Measurements from ENCODE around the gene SGMS1.
"Not testable (repeated sequence)": the region's sequence is repeated elsewhere in the genome, so short reads cannot be mapped to it uniquely, and the experiment has no call there.

SGMS1 gene

DNA sequence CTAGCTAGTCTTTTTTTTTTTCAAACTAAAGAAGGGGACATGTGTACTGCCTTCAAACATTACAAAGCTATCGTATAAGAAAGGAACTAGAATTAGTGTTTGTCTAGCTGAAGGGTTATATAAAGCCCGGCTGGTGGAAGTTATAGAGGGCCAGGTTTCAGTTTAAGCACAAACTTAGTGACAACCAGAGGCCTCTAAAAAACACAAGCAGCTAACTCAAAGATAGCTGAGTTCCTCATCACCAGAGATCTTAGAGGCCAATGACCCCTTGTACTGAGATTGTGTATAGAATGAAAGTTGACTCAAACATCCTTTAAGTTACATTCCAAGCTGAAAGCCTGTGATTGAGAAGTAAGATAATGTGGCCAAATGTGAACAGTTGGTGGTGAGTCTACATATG lies 28.1 kb upstream of the SGMS1 start:
- no peak for FAIRE-seq
- no peak for DNase-seq (ENCODE audit: insufficient read length, low spot score)
- TF ChIP-seq POU2F2 (IDR thresholded peaks at IDR 0.05; ENCODE audit: low read depth, low read length) = no peak
- no peak for TF ChIP-seq POLR2A (IDR thresholded peaks at IDR 0.05; ENCODE audit: low read depth, low read length)
- TF ChIP-seq PAX5 (IDR thresholded peaks at IDR 0.05; ENCODE audit: insufficient read depth, low read length, severe bottlenecking) = no peak
- no peak for TF ChIP-seq TAF1 (IDR thresholded peaks at IDR 0.05; ENCODE audit: low read depth, low read length)
- no peak for TF ChIP-seq SPI1 (IDR thresholded peaks at IDR 0.05; ENCODE audit: low read depth, low read length)
- no peak for TF ChIP-seq POLR2AphosphoS5 (IDR thresholded peaks at IDR 0.05; ENCODE audit: low read depth, low read length)

DNA sequence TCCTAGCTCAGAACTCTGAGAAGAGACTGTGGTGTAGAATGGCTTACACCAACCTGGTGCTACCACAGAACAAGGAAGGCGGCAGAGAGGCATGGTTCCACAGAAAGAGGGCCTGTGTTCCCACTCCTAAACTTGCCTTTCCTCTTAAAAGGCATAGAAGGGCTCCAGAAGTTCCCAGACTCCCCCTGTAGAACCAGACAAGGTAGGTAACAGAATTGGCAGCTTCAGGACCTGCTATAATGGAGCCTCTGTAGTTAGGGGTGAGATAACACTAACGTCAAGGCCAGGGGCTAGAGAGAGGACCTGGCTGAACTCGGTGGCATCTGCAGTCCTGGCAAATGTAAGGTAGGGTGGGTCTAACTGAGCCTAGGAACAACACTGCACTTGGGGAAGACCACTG lies 26.7 kb upstream of the SGMS1 start:
- TF ChIP-seq POLR2A (IDR thresholded peaks at IDR 0.05; ENCODE audit: low read depth, low read length) = no peak
- TF ChIP-seq SPI1 (IDR thresholded peaks at IDR 0.05; ENCODE audit: low read depth, low read length) = no peak
- TF ChIP-seq TAF1 (IDR thresholded peaks at IDR 0.05; ENCODE audit: low read depth, low read length) = no peak
- TF ChIP-seq POU2F2 (IDR thresholded peaks at IDR 0.05; ENCODE audit: low read depth, low read length) = no peak
- no peak for TF ChIP-seq PAX5 (IDR thresholded peaks at IDR 0.05; ENCODE audit: insufficient read depth, low read length, severe bottlenecking)
- no peak for TF ChIP-seq POLR2AphosphoS5 (IDR thresholded peaks at IDR 0.05; ENCODE audit: low read depth, low read length)
- no peak for FAIRE-seq
- no peak for DNase-seq (ENCODE audit: insufficient read length, low spot score)

DNA sequence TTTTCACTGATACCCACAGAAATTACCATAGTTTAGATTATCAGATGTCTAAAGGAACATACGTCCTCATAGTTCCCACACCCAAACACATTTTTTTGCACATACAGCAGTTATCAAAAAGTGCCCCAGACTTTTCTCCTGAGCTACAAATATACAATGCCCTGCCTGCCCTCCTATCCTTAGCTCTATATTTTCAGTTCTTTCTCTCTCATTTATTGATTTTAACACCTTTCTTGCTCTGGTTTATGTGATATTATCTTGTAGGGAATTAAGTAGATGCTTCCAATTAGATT lies 25.1 kb upstream of the SGMS1 start:
- no peak for DNase-seq (ENCODE audit: insufficient read length, low spot score)
- no peak for FAIRE-seq
- TF ChIP-seq POLR2A (IDR thresholded peaks at IDR 0.05; ENCODE audit: low read depth, low read length) = no peak
- no peak for TF ChIP-seq POLR2AphosphoS5 (IDR thresholded peaks at IDR 0.05; ENCODE audit: low read depth, low read length)
- TF ChIP-seq PAX5 (IDR thresholded peaks at IDR 0.05; ENCODE audit: insufficient read depth, low read length, severe bottlenecking) = no peak
- TF ChIP-seq POU2F2 (IDR thresholded peaks at IDR 0.05; ENCODE audit: low read depth, low read length) = no peak
- no peak for TF ChIP-seq SPI1 (IDR thresholded peaks at IDR 0.05; ENCODE audit: low read depth, low read length)
- no peak for TF ChIP-seq TAF1 (IDR thresholded peaks at IDR 0.05; ENCODE audit: low read depth, low read length)

DNA sequence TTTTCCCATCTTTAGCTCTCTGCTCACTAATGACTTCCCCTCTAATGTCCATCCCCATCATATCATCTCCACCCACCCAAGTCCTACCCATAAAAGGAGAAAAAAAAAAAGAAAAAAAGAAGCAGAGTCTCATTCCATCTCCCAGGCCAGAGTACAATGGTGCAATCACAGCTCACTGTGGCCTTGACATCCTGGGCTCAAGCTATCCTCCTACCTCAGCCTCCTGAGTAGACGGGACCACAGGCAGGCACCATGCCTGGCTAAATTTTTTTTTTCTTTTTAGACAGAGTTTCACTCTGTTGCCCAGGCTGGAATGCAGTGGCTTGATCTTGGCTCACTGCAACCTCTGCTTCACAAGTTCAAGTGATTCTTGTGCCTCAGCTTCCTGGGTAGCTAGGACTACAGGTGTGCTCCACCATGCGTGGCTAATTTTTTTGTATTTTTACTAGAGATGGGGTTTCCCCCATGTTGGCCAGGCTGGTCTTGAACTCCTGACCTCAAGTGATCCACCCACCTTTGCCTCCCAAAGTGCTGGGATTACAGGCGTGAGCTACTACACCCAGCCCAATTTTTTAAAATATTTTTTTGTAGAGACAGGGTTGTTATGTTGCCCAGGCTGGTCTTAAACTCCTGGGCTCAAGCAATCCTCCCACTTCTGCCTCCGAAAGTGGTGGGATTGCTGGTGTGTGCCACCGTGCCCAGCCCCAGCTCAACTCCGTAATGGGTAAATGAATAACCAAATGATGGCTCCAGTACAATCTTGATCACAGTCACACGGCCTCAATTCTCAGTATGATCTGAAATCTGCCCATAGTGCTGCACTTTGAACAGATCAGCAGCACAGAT lies 24.6 kb upstream of the SGMS1 start:
- DNase-seq (ENCODE audit: insufficient read length, low spot score) (no peak), FAIRE-seq (no peak)
- peak; percentile 73 for TF ChIP-seq PAX5 (IDR thresholded peaks at IDR 0.05; ENCODE audit: insufficient read depth, low read length, severe bottlenecking)
- no peak for TF ChIP-seq SPI1 (IDR thresholded peaks at IDR 0.05; ENCODE audit: low read depth, low read length)

DNA sequence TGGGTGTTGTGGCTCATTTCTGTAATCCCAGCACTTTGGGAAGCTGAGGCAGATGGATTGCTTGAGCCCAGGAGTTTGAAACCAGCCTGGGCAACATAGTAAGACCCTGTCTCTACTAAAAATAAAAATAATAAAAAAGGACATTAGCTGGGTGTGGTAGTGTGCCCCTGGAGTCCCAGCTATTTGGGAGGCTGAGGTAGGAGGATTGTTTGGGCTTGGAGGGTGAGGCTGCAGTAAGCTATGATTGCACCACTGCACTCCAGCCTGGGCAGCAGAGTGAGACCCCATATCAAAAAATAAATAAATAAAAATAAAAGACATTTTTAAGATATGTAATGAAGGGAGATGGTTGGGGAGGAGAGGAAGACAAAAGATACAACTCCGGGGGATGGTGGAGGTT lies 23.6 kb upstream of the SGMS1 start:
- not testable (repeated sequence) for FAIRE-seq; DNase-seq (ENCODE audit: insufficient read length, low spot score)

DNA sequence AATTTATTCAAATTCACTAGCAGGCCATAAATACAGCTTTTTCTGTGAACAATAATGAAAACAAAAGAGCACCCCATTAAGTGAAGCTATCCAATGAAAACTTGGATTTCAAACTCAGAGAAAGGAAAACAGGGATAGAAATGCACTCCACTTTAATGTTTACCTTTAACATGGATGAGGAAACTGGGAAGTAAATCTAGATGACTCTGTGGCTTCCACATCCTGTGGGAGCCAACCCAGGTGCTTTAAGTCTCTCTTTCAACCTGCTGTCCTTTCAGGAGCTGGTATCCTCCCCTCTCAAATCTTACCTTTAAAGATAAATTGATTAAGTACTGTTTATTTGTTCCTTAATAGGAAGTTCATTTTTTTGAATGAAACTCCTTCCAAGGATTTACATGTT lies 21.5 kb upstream of the SGMS1 start:
- TF ChIP-seq SPI1 (IDR thresholded peaks at IDR 0.05; ENCODE audit: low read depth, low read length) (no peak), TAF1 (IDR thresholded peaks at IDR 0.05; ENCODE audit: low read depth, low read length) (no peak), PAX5 (IDR thresholded peaks at IDR 0.05; ENCODE audit: insufficient read depth, low read length, severe bottlenecking) (no peak), POLR2A (IDR thresholded peaks at IDR 0.05; ENCODE audit: low read depth, low read length) (no peak), POLR2AphosphoS5 (IDR thresholded peaks at IDR 0.05; ENCODE audit: low read depth, low read length) (no peak), POU2F2 (IDR thresholded peaks at IDR 0.05; ENCODE audit: low read depth, low read length) (no peak)
- FAIRE-seq (no peak), DNase-seq (ENCODE audit: insufficient read length, low spot score) (no peak)

DNA sequence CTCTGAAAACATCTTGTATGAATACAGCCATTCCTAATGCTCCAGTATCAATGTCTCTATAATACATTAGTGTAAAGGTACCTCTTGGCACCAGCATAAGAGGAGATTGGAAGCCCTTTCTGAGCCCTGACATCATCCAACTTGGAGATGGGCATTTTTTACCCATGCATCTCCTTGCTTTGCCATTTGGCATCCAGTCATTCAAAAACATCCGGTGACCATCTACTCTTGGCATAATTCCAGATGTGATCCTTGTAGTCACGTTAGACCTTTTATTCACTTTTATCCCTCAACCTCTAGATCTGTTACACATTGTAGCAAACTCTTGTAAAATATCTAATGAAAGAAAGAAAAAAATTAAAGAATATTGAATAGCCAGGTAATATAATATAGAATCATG lies 17.9 kb upstream of the SGMS1 start:
- DNase-seq (ENCODE audit: insufficient read length, low spot score) (no peak), FAIRE-seq (no peak)
- no peak for TF ChIP-seq SPI1 (IDR thresholded peaks at IDR 0.05; ENCODE audit: low read depth, low read length)
- TF ChIP-seq POU2F2 (IDR thresholded peaks at IDR 0.05; ENCODE audit: low read depth, low read length) = no peak
- TF ChIP-seq POLR2A (IDR thresholded peaks at IDR 0.05; ENCODE audit: low read depth, low read length) = no peak
- TF ChIP-seq PAX5 (IDR thresholded peaks at IDR 0.05; ENCODE audit: insufficient read depth, low read length, severe bottlenecking) = no peak
- no peak for TF ChIP-seq TAF1 (IDR thresholded peaks at IDR 0.05; ENCODE audit: low read depth, low read length)
- no peak for TF ChIP-seq POLR2AphosphoS5 (IDR thresholded peaks at IDR 0.05; ENCODE audit: low read depth, low read length)

DNA sequence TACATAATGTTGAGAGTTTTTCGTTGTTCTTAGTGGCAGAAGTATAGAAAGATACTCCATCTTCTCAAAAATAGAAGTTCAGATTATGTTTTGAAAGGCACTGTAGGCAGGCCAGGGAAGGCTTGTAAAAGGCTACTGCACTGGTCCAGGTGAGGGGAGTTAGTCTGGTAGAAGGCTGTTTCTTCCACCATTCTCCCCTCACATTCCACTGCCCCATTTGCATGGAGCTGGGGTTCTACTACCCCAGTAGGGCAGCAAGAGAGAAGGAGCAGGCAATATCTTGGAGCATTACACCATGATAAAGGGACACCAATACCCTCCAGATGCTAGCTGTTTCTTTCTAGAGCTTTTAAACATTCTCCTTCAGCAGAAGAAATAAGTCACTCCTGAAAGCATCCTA lies 16.5 kb upstream of the SGMS1 start:
- TF ChIP-seq TAF1 (IDR thresholded peaks at IDR 0.05; ENCODE audit: low read depth, low read length) = no peak
- FAIRE-seq = no peak
- no peak for DNase-seq (ENCODE audit: insufficient read length, low spot score)

DNA sequence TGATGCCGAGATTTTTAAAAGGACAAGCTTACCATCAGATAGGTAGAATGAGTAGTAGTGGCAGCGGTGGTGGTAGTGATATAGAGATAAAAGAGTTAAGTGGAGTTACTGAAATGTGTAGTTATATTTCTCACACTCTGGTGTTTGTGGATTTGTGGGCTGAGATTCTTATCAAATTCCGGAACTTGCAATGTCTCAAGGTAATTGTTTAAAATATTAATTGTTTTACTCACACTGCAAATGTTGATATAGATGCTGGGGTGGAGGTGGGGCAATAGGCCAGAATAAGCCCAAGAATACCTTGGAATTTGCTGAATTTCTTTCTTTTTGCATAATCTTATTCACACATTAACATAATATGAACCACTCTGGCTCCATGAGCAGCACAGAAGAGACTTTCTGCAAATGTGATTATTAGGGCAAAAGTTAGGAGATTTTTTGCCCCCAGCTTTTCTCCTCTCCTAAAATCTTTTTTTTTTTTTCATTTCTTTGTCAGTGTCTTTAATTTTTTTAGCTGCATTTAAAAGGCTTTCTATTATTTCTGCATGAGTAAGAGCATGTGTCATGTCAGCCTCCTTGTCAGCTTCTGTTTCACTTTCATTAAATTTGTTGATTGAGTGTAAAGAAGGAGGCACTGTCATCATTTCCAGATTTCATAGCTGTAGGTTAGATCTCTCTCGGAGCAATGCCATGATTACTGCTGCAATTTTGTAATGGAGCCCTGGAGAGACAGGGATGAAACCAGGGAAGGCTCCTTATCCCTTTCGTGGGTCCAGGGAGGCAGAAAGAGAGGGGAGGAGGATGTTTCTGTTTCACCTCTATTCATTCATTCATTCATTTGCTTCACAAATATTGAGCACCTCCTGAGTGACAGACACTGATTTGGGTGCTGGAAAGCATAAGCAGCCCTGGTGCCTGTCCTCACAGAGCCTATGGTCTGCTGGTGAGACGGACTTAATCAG lies 13.1 kb upstream of the SGMS1 start:
- FAIRE-seq (peak; percentile 31), DNase-seq (ENCODE audit: insufficient read length, low spot score) (no peak)
- TF ChIP-seq PAX5 (IDR thresholded peaks at IDR 0.05; ENCODE audit: insufficient read depth, low read length, severe bottlenecking) (no peak), TAF1 (IDR thresholded peaks at IDR 0.05; ENCODE audit: low read depth, low read length) (no peak), POLR2AphosphoS5 (IDR thresholded peaks at IDR 0.05; ENCODE audit: low read depth, low read length) (no peak), POLR2A (IDR thresholded peaks at IDR 0.05; ENCODE audit: low read depth, low read length) (no peak), POU2F2 (IDR thresholded peaks at IDR 0.05; ENCODE audit: low read depth, low read length) (no peak), SPI1 (IDR thresholded peaks at IDR 0.05; ENCODE audit: low read depth, low read length) (no peak)

DNA sequence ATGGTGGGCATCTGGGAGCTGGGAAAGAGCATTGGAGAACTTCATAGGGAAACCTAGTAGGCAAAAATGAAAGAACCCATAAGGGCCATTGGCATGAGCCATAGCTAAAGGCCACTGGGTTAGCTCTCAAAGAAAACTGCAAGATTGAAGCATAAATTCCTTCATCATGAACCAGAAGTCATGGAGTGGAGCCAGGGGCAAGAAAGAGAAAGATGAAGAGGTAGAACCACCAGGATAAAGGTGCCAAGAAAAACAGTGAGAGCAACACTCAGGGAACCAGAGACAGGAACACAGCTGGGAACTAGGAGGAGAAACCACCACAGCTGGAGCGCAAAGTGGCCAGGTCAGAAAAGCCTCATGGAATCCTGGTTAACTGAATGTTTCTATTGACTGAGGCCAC lies 11.5 kb upstream of the SGMS1 start:
- DNase-seq (ENCODE audit: insufficient read length, low spot score) = no peak
- FAIRE-seq = no peak
- TF ChIP-seq TAF1 (IDR thresholded peaks at IDR 0.05; ENCODE audit: low read depth, low read length) (no peak), SPI1 (IDR thresholded peaks at IDR 0.05; ENCODE audit: low read depth, low read length) (no peak), POLR2A (IDR thresholded peaks at IDR 0.05; ENCODE audit: low read depth, low read length) (no peak), PAX5 (IDR thresholded peaks at IDR 0.05; ENCODE audit: insufficient read depth, low read length, severe bottlenecking) (no peak), POLR2AphosphoS5 (IDR thresholded peaks at IDR 0.05; ENCODE audit: low read depth, low read length) (no peak), POU2F2 (IDR thresholded peaks at IDR 0.05; ENCODE audit: low read depth, low read length) (no peak)

All from GM12891 (cell line).